Natural killer cell (primary cell): ENCODE data around the gene C11orf86. TPM values are rescaled to one million over a fixed set of nuclear protein-coding genes. Genes with fewer than 3 reads are reported as not detected.

Experiments
- ATAC-seq, 3 donors: fragments of 150-1000 bp in 2 of 3; fragments of 200-7000 bp in 1 of 3; cut with Tn5 transposase; 1 replicate in 1 of 3; 2 replicates in 2 of 3; pipeline ENCODE4 v1.10.0; 2021; ENCODE audit warnings: mild to moderate bottlenecking in 2 of 3, moderate library complexity in 2 of 3
- DNase-seq, 2 donors: peaks; one replicate each; pipeline versions ENCODE4 v3.0.0 to v3.0.0-alpha.2; 2013 to 2021; ENCODE audit warnings: mixed read lengths in 1 of 2
- H3K27ac ChIP-seq: one replicate; pipeline ENCODE4 v1.5.1; 2013; ENCODE audit warnings: mild to moderate bottlenecking, low read length
- H3K27me3 ChIP-seq: one replicate; pipeline ENCODE4 v1.6.1; 2013; ENCODE audit warnings: low read length; ENCODE audit not compliant: control insufficient read depth, insufficient read depth
- H3K36me3 ChIP-seq: one replicate; pipeline ENCODE4 v1.6.1; 2013; ENCODE audit warnings: low read length; ENCODE audit not compliant: control insufficient read depth, insufficient read depth
- H3K4me1 ChIP-seq: one replicate; pipeline ENCODE4 v1.6.1; 2013; ENCODE audit warnings: low read length; ENCODE audit not compliant: control insufficient read depth, insufficient read depth
- H3K4me3 ChIP-seq: one replicate; pipeline ENCODE4 v1.5.1; 2013; ENCODE audit warnings: low read length
- H3K9me3 ChIP-seq: one replicate; pipeline ENCODE4 v1.6.1; 2013; ENCODE audit warnings: low read length; ENCODE audit not compliant: control insufficient read depth, insufficient read depth
- H3K27ac Mint-ChIP-seq, 2 donors: one replicate each; pipeline ENCODE4 v1.8.0; 2022; ENCODE audit warnings: mild to moderate bottlenecking in 2 of 2, mixed read lengths in 2 of 2, moderate library complexity in 1 of 2
- H3K27me3 Mint-ChIP-seq, 2 donors: one replicate each; pipeline ENCODE4 v1.8.0; 2022; ENCODE audit warnings: low read depth in 2 of 2, mixed read lengths in 2 of 2
- H3K36me3 Mint-ChIP-seq: one replicate; pipeline ENCODE4 v1.8.0; 2022; ENCODE audit warnings: mixed read lengths
- H3K4me1 Mint-ChIP-seq, 2 donors: one replicate each; pipeline ENCODE4 v1.8.0; 2022; ENCODE audit warnings: mixed read lengths in 2 of 2
- H3K4me3 Mint-ChIP-seq: one replicate; pipeline ENCODE4 v1.8.0; 2022; ENCODE audit warnings: mild to moderate bottlenecking, moderate library complexity, mixed read lengths
- H3K9me3 Mint-ChIP-seq, 2 donors: one replicate each; pipeline ENCODE4 v1.8.0; 2022; ENCODE audit warnings: mixed read lengths in 2 of 2
- WGBS: methylation state at CpG from one replicate; pipeline ENCODE4 v1.1.7; 2013; ENCODE audit warnings: missing lambda C conversion rate; ENCODE audit not compliant: insufficient coverage; 5-methylcytosine and 5-hydroxymethylcytosine counted together
- intact Hi-C: fragments of 100-400 bp; cut with micrococcal nuclease; formaldehyde crosslinking; loops from one replicate; pipeline ENCODE4 v1.14.2; 2022
- total RNA-seq, 4 donors: library from RNA; stranded (reverse); fragments of 120-200 nt in 1 of 4; gene quantifications; one replicate each; pipeline versions ENCODE4 v1.2.3 to v1.2.4, GENCODE V29; 2013 to 2022
- TF ChIP-seq, protein P1 (sequence below): fragments of 200-600 bp; IDR thresholded peaks from one replicate; pipeline ENCODE4 v1.8.0; 2022; ENCODE audit warnings: antibody characterized with exemption

The C11orf86 gene
- total RNA-seq, 3 donors from 2014 or later (not counting 1 experiment from before 2014, with no cell fraction given): not detected

DNA sequence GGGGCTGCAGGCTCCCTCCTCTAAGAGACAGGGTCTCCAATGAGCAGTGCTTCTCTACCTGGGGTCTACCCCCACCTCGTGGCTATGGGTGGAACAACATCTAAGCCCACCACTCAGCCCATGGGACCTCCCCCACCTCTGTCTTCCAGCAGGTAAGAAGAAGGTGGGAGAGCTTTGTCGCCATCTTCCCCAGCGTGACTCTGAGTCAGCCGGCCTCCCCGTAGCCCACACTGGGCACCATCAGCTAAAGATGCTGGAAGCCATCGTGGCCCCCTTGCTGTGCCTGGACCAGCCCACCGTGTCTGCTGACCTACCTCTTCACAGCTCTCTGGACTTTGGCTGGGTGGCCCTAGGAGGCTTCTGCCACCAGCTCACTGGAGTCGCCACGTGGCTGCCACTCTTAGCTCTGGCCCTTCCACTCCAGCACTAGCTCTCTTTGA, 944 bp downstream of the C11orf86 start:
- no peaks in the 10 kb centered on the region for H3K27me3 ChIP-seq
- H3K4me1 Mint-ChIP-seq: no peaks in the 10 kb centered on the region
- peaks cover 3% of the 10 kb centered on the region for H3K4me1 ChIP-seq
- H3K9me3 Mint-ChIP-seq: peaks cover 0 to 2% of the 10 kb centered on the region in 2 donors
- H3K36me3 Mint-ChIP-seq: no peaks in the 10 kb centered on the region
- DNase-seq: peak in 1 of 2 donors; percentile 41
- no peak overlapping the region for H3K4me3 ChIP-seq
- TF ChIP-seq, protein P1, sequence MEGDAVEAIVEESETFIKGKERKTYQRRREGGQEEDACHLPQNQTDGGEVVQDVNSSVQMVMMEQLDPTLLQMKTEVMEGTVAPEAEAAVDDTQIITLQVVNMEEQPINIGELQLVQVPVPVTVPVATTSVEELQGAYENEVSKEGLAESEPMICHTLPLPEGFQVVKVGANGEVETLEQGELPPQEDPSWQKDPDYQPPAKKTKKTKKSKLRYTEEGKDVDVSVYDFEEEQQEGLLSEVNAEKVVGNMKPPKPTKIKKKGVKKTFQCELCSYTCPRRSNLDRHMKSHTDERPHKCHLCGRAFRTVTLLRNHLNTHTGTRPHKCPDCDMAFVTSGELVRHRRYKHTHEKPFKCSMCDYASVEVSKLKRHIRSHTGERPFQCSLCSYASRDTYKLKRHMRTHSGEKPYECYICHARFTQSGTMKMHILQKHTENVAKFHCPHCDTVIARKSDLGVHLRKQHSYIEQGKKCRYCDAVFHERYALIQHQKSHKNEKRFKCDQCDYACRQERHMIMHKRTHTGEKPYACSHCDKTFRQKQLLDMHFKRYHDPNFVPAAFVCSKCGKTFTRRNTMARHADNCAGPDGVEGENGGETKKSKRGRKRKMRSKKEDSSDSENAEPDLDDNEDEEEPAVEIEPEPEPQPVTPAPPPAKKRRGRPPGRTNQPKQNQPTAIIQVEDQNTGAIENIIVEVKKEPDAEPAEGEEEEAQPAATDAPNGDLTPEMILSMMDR: no peak
- H3K9me3 ChIP-seq: peaks cover 9% of the 10 kb centered on the region
- no peak overlapping the region for H3K27ac ChIP-seq
- H3K36me3 ChIP-seq: no peaks in the 10 kb centered on the region
- H3K27me3 Mint-ChIP-seq: peaks cover under 1 to 2% of the 10 kb centered on the region in 2 donors
- no peak for ATAC-seq
- H3K27ac Mint-ChIP-seq: no peak overlapping the region
- 46% methylated on average over 9 of the region's 9 CpGs for WGBS
- H3K4me3 Mint-ChIP-seq: no peak overlapping the region
- intact Hi-C loops: no loop called here

DNA sequence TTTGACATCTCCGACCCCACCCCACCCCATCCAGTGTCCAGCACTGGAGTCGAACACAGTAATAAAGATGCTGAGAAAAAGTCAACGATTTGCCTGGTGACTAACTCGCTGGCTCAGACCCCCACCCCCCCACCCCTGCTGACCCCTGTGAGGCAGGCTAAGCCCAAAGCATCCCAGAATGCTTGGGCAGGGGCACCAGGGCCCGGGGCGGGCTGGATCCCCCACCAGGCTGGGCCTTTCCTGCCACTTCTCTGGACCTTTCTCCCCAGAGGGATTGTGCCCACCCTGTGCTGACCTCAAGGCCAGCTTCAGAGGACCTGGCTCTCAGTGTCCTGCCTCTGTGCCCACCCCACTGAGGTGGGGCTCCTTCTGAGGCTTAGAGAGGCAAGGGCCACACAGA, 1.8 kb downstream of the C11orf86 start:
- Mint-ChIP-seq H3K36me3 (no peaks in the 10 kb centered on the region), H3K9me3 (peaks cover 0 to 2% of the 10 kb centered on the region in 2 donors), H3K4me3 (no peak overlapping the region), H3K4me1 (no peaks in the 10 kb centered on the region), H3K27me3 (peaks cover 0 to 2% of the 10 kb centered on the region in 2 donors), H3K27ac (no peak overlapping the region)
- TF ChIP-seq, protein P1: no peak
- no peak overlapping the region for H3K4me3 ChIP-seq
- no peaks in the 10 kb centered on the region for H3K4me1 ChIP-seq
- DNase-seq: no peak
- no peaks in the 10 kb centered on the region for H3K27me3 ChIP-seq
- intact Hi-C loops: no loop called here
- no peaks in the 10 kb centered on the region for H3K36me3 ChIP-seq
- peaks cover 9% of the 10 kb centered on the region for H3K9me3 ChIP-seq
- peak in 1 of 3 donors; percentile 22 for ATAC-seq
- no peak overlapping the region for H3K27ac ChIP-seq
- 89% methylated on average over 5 of the region's 6 CpGs for WGBS

DNA sequence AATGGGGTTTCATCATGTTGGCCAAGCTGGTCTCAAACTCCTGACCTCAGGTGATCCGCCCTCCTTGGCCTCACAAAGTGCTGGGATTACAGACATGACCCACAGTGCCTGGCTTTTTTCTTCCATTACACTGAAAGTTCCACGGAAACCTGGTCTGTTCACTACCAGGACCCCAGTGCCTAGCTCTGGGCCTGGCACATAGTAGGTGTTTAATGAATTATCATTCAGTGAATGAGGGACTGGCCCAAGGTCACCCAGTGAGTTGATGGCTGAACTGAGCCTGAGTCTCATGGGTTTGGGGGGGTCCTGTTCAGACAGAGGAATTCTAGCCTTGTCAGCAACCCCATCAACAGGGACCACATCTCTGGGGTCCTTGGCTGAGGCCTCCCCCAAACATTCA, 3.1 kb downstream of the C11orf86 start:
- 94% methylated on average over 2 of the region's 2 CpGs for WGBS
- no peaks in the 10 kb centered on the region for H3K27me3 ChIP-seq

More for the DNA sequence above, 3.1 kb downstream of the C11orf86 start:
- Histone ChIP-seq H3K4me3 (no peak overlapping the region), H3K36me3 (no peaks in the 10 kb centered on the region), H3K9me3 (peaks cover 9% of the 10 kb centered on the region), H3K27ac (no peak overlapping the region), H3K4me1 (no peaks in the 10 kb centered on the region)
- H3K4me1 Mint-ChIP-seq: no peaks in the 10 kb centered on the region
- TF ChIP-seq, protein P1: no peak
- H3K4me3 Mint-ChIP-seq: no peak overlapping the region
- intact Hi-C loops: no loop called here
- no peak for DNase-seq
- H3K27ac Mint-ChIP-seq: no peak overlapping the region
- no peaks in the 10 kb centered on the region for H3K36me3 Mint-ChIP-seq
- ATAC-seq: no peak
- H3K27me3 Mint-ChIP-seq: peaks cover 0 to 7% of the 10 kb centered on the region in 2 donors
- peaks cover 0 to 2% of the 10 kb centered on the region in 2 donors for H3K9me3 Mint-ChIP-seq
